Left cardiac atrium (tissue), 4 donors: Measurements from ENCODE around the gene ATP6V1G2. TPM values are rescaled to one million over a fixed set of nuclear protein-coding genes. Genes with fewer than 3 reads are reported as not detected.
"Not testable (repeated sequence)": the region's sequence is repeated elsewhere in the genome, so short reads cannot be mapped to it uniquely, and the experiment has no call there.

ENCODE experiments used
- ATAC-seq, 2 donors: fragments of 200-7000 bp; cut with Tn5 transposase; one replicate each; pipeline ENCODE4 v1.9.1; 2020; ENCODE audit warnings: mild to moderate bottlenecking in 2 of 2, moderate library complexity in 2 of 2
- DNase-seq: peaks from one replicate; pipeline ENCODE4 v3.0.0-alpha.2; 2020
- intact Hi-C, 2 donors: fragments of 100-400 bp; cut with DNase I; formaldehyde crosslinking; loops; one replicate each; pipeline versions ENCODE4 v1.14.1 to v1.15.1; 2022 to 2023
- total RNA-seq, 2 donors: library from RNA; stranded (reverse); fragmentation: NEBNext Ultra II Directional; extraction: Animal tissue kit (Norgen Biotek cat#: 25700); gene quantifications; one replicate each; pipeline ENCODE4 v1.2.1, GENCODE V29; 2021
- donor health status: DM: no; HTN: yes; CAD: no.
- donor health status: DM: no; HTN: yes; CAD: no; lungs with severe emphysema.
- donor health status: DM: yes; HTN: yes; CAD: no.
- donor health status: Dilated cardiomyopathy.

ATP6V1G2 gene
- total RNA-seq, 2 donors from 2014 or later = 1.9 to 2.7 TPM

DNA sequence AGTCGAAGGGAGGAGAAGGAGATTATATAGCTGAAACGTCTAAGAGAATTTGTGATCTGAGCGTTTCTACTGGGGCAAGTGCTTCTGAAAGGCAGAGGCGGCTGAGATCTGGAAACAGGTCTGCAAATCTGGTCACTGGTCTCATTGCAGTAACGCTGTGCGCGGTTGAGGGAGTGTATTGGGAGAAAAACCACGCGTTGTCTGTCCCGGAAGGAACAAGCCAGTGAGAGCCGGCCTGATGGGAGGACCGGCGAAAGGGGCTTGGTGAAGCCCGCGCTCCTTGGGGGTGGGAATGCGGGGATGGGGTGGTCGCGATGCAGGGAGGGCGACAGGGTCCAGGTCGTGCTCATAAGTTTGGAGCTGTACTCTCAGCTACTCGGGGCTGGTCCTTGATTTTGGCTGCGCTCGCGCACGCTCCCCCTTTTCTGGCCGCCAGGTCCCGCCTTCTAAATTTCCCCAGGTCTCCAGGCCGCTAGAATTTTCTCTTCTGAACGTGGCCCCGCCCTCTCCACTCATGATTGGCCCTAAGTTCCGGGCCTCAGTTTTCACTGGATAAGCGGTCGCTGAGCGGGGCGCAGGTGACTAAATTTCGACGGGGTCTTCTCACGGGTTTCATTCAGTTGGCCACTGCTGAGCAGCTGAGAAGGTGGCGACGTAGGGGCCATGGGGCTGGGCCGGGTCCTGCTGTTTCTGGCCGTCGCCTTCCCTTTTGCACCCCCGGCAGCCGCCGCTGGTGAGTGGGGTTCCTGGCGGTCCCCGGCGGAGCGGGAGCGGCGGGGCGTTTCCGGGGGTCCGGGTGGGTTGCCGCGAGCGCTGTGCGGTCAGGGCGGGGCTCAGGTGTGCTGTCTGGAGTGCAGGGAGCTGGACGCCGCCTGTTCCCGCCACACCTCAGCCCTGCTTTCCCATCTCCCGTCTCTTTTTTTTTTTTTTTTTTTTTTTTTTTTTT lies 48.6 kb downstream of the ATP6V1G2 start, which contains the start of gene MICB:
MICB (plus strand) TSS at position 615 of the 946 bp plus-strand sequence; CDS start at position 664, 49 bp downstream.
- ATAC-seq = peak; percentile 68 to 80
- intact Hi-C loops = loop anchor here in 1 of 2 donors (5.0 kb wide), 1 partner anchor 44 kb away; the partner anchor contains the start of gene DDX39B

DNA sequence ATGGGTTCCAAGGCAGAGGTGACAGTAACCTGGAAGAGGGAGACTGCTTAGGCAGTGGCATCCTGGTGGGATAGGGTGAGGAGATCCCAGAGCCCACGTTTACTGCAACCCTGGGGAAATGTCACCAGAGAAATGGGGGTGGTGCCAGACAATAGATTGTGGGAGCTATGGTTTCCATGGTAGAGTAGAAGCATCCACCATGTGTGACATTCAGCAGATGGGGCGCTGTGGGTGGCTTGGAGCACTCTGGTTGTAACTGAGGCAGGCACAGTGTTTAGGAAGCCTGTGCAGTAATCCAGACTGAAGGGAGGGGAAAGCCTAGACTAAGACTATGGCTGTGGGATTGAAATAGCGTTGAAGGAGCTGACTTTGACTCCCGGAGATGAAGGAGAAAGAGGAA lies 49.6 kb downstream of the ATP6V1G2 start:
- intact Hi-C loops = loop anchor here in 1 of 2 donors (5.0 kb wide), 1 partner anchor 45 kb away; the partner anchor contains the start of gene DDX39B
- not testable (repeated sequence) for ATAC-seq, DNase-seq

More for the DNA sequence above, 48.6 kb downstream of the ATP6V1G2 start, which contains the start of gene MICB:
- DNase-seq = peak; percentile 84

DNA sequence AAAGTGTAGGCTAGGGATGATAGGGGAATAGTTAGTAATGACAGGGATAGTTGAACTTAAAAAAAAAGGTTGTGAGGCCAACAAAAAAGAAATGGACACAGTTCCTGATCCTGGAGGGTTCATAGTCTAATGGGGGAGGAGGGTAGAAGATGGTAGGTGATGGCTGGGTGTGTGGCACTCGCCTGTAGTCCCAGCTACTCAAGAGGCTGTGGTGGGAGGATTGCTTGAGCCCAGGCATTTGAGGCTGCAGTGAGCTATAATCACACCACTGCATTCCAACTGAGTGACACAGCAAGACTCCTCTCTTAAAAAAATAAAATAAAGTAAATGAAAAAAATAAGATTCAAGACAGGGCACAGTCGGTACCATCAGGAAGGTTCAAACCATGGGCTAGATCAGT lies 50.8 kb downstream of the ATP6V1G2 start:
- ATAC-seq (no peak), DNase-seq (no peak)
- intact Hi-C loops = loop anchor here in 1 of 2 donors (5.0 kb wide), 1 partner anchor 47 kb away; the partner anchor contains the start of gene DDX39B

Other genes starting within 250 kb of the ATP6V1G2 start
- gene HLA-B, start 189.4 kb downstream of the ATP6V1G2 start, total RNA-seq = 100 to 1,000 TPM; 609 to 632 TPM
- gene MICA, start 143.0 kb downstream of the ATP6V1G2 start, total RNA-seq = 10 to 100 TPM; 10.0 to 11.3 TPM
- gene MICB, start 48.5 kb downstream of the ATP6V1G2 start, total RNA-seq = 1 to 10 TPM; 2.1 to 2.2 TPM
- not detected for gene MCCD1, start 17.6 kb downstream of the ATP6V1G2 start, total RNA-seq
- gene DDX39B, start 4.6 kb downstream of the ATP6V1G2 start, total RNA-seq = 100 to 1,000 TPM; 188 to 224 TPM
- gene NFKBIL1, start 1.0 kb upstream of the ATP6V1G2 start, total RNA-seq = 10 to 100 TPM; 12.9 to 14.8 TPM
- not detected for gene LTA, start 25.7 kb upstream of the ATP6V1G2 start, total RNA-seq
- gene TNF, start 29.0 kb upstream of the ATP6V1G2 start, total RNA-seq = under 1 TPM; 0.53 to 0.92 TPM
- gene LTB, start 35.8 kb upstream of the ATP6V1G2 start, total RNA-seq = 1 to 10 TPM in 1 of 2 donors, under 1 TPM in 1; 0.84 to 1.4 TPM
- 10 to 100 TPM in 1 of 2 donors, 1 to 10 TPM in 1; 9.4 to 16.0 TPM for gene LST1, start 39.7 kb upstream of the ATP6V1G2 start, total RNA-seq
- gene NCR3, start 46.4 kb upstream of the ATP6V1G2 start, total RNA-seq = under 1 TPM in 1 of 2 donors, not detected in 1; 0.47 TPM
- gene AIF1, start 68.6 kb upstream of the ATP6V1G2 start, total RNA-seq = 10 to 100 TPM; 17.0 to 37.4 TPM
- 100 to 1,000 TPM in 1 of 2 donors, 10 to 100 TPM in 1; 85.0 to 108 TPM for gene PRRC2A, start 74.1 kb upstream of the ATP6V1G2 start, total RNA-seq
- gene BAG6, start 106.1 kb upstream of the ATP6V1G2 start, total RNA-seq = 100 to 1,000 TPM; 206 to 294 TPM
- gene APOM, start 109.3 kb upstream of the ATP6V1G2 start, total RNA-seq = 1 to 10 TPM; 1.4 to 1.7 TPM
- gene C6orf47, start 114.2 kb upstream of the ATP6V1G2 start, total RNA-seq = 10 to 100 TPM; 17.5 to 20.1 TPM
- gene GPANK1, start 118.4 kb upstream of the ATP6V1G2 start, total RNA-seq = 10 to 100 TPM; 12.3 to 15.7 TPM
- 100 to 1,000 TPM in 1 of 2 donors, 10 to 100 TPM in 1; 84.8 to 116 TPM for gene CSNK2B, start 119.5 kb upstream of the ATP6V1G2 start, total RNA-seq
- gene LY6G5B, start 123.4 kb upstream of the ATP6V1G2 start, total RNA-seq = 1 to 10 TPM; 3.2 to 8.8 TPM
- gene LY6G5C, start 134.5 kb upstream of the ATP6V1G2 start, total RNA-seq = 1 to 10 TPM; 2.2 to 2.5 TPM
- 10 to 100 TPM; 33.5 to 36.3 TPM for gene ABHD16A, start 156.7 kb upstream of the ATP6V1G2 start, total RNA-seq
- not detected for gene LY6G6F, start 160.3 kb upstream of the ATP6V1G2 start, total RNA-seq
- not detected for gene LY6G6D, start 168.7 kb upstream of the ATP6V1G2 start, total RNA-seq
- gene LY6G6C, start 175.1 kb upstream of the ATP6V1G2 start, total RNA-seq = not detected
- under 1 TPM; 0.39 to 0.41 TPM for gene MPIG6B, start 176.8 kb upstream of the ATP6V1G2 start, total RNA-seq
- 10 to 100 TPM; 55.6 to 56.2 TPM for gene DDAH2, start 182.7 kb upstream of the ATP6V1G2 start, total RNA-seq
- 100 to 1,000 TPM; 151 to 196 TPM for gene CLIC1, start 189.9 kb upstream of the ATP6V1G2 start, total RNA-seq
- 1 to 10 TPM; 2.6 to 3.0 TPM for gene MSH5, start 193.4 kb upstream of the ATP6V1G2 start, total RNA-seq
- gene SAPCD1, start 216.0 kb upstream of the ATP6V1G2 start, total RNA-seq = under 1 TPM; 0.71 to 0.73 TPM
- 1 to 10 TPM; 4.8 to 6.2 TPM for gene VWA7, start 230.7 kb upstream of the ATP6V1G2 start, total RNA-seq
- gene VARS1, start 249.1 kb upstream of the ATP6V1G2 start, total RNA-seq = 10 to 100 TPM; 24.8 to 39.3 TPM